SIG-M5 (cell line): ENCODE data around the gene RPLP2.

Source experiments
- DNase-seq: peaks from one replicate; lab custom pipeline; 2025; lab: John Stamatoyannopoulos, UW

The RPLP2 gene

GRCh38 chr11:803770-804598, 5.8 kb upstream of the RPLP2 start:
- DNase-seq: no peak

GRCh38 chr11:804599-804964, 5.2 kb upstream of the RPLP2 start:
- DNase-seq: no peak

- no peak for DNase-seq
These were observed 1.1 kb upstream of the RPLP2 start for GRCh38 chr11:808427-809286.

- DNase-seq: no peak
These were observed 337 bp downstream of the RPLP2 start for GRCh38 chr11:810040-810567.

GRCh38 chr11:811446-812245, 1.9 kb downstream of the RPLP2 start:
- DNase-seq: no peak

- DNase-seq: no peak
These were observed 2.6 kb downstream of the RPLP2 start for GRCh38 chr11:812390-812789.

GRCh38 chr11:813072-813455, 3.3 kb downstream of the RPLP2 start:
- no peak for DNase-seq

GRCh38 chr11:813456-814096, 3.8 kb downstream of the RPLP2 start:
- DNase-seq: no peak

- no peak for DNase-seq
These were observed 6.1 kb downstream of the RPLP2 start for GRCh38 chr11:815675-816432.

- DNase-seq: no peak
These were observed 6.6 kb downstream of the RPLP2 start for GRCh38 chr11:816433-816779.

- DNase-seq: no peak
These were observed 8.8 kb downstream of the RPLP2 start, which contains the start of gene PNPLA2 for GRCh38 chr11:818396-819128. TSS of gene PNPLA2 (plus strand) at chr11:818914. CDS start at chr11:819719, 805 bp downstream.

- DNase-seq: no peak
These were observed 9.6 kb downstream of the RPLP2 start for GRCh38 chr11:819129-819931.

- DNase-seq: peak; percentile 37
These were observed 10.3 kb downstream of the RPLP2 start for GRCh38 chr11:819943-820649.

- no peak for DNase-seq
These were observed 11.1 kb downstream of the RPLP2 start for GRCh38 chr11:820655-821511.

- no peak for DNase-seq
These were observed 12.0 kb downstream of the RPLP2 start for GRCh38 chr11:821512-822371.

- DNase-seq: no peak
These were observed 13.9 kb downstream of the RPLP2 start for GRCh38 chr11:823441-824291.
